SH-SY5Y (cell line): Measurements from ENCODE around the gene CDCA8.

ENCODE experiments used
- GATA2 ChIP-seq: IDR thresholded peaks from 2 replicates; pipeline ENCODE4 v1.6.1; 2011; ENCODE audit warnings: mild to moderate bottlenecking, low read depth, low read length
- GATA3 ChIP-seq: IDR thresholded peaks from 2 replicates; pipeline ENCODE4 v1.6.1; 2011; ENCODE audit warnings: low read depth, mild to moderate bottlenecking, low read length, moderate library complexity

CDCA8 gene

GRCh38 chr1:37718181-37718900 is 26.0 kb downstream of the CDCA8 start:
- TF ChIP-seq GATA2 (no peak), GATA3 (no peak)

GRCh38 chr1:37718901-37719571 is 26.7 kb downstream of the CDCA8 start:
- TF ChIP-seq GATA2 (no peak), GATA3 (no peak)

DNA sequence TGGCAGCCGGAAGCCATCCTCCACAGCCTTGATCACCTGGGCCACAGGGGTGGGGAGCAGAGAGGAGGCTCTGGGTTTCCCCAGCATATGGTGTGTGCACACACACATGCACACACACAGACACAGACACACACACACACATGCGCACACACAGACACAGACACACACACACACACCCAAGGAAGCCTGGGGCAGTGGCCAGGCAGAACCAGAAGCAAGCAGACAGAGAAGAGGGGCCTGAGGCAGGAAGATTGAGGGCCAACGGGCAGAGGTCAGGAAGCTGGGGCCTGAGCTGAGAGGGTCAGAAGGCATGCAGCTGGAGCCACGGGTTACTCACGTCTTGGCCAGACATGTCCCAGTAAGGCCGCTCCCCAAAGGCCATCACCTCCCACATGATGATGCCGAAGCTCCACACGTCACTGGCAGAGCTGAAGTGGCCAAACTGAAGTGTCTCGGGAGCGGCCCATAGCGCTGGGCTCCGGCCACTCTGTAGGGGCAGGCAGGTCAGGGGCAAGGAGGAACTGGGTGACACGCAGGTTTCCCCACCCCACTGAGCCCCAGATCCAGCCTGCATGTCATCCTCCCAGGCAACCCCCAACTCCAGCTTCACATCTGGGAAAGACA is 27.4 kb downstream of the CDCA8 start:
- TF ChIP-seq GATA3 = no peak
- no peak for TF ChIP-seq GATA2

DNA sequence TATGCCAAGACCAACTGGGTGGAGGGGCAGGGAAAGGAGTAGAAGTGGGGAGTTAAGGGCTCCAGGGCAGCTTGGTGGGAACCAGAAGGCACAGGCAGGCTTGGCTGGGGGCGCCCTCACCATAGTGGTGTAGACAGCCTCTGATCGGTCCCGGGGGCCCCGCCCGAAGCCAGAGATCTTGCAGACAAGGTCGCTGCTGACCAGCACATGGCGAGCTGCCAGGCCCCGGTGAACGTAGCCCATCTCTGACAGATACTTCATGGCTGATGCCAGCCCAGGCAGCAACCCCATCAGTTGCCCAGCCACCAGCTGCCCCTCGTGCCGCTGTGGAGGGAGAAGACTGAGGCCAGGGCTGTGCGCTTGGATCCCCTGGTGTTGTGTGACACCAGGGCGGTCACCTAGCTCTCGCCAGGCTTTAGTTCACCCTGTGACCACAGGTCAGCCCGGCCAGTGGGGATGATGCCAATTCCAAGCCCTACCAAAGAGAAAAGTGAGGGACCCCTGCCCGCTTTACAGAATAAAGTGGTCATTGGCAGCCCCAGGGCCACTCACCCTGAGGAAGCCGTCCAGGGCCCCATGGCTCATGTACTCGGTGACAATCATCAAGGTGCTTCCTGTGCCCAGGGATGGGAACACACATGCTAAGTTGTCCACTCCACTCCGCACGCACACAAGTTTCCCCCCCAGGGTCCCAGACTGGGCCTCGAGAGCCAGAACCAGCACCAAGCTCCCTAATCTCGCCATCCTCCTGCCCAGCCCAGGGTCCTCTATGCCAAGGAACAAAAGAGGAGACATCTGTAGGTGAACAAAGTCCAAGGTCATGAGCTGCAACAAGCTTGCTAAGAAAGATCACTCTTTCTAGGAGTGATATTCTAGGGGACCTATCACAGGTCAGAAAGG is 28.2 kb downstream of the CDCA8 start:
- TF ChIP-seq GATA2 = no peak
- no peak for TF ChIP-seq GATA3

GRCh38 chr1:37721565-37721964 is 29.2 kb downstream of the CDCA8 start:
- TF ChIP-seq GATA3 (no peak), GATA2 (no peak)

GRCh38 chr1:37722181-37723071 is 30.1 kb downstream of the CDCA8 start:
- no peak for TF ChIP-seq GATA3
- TF ChIP-seq GATA2 = no peak

GRCh38 chr1:37723072-37723389 is 30.7 kb downstream of the CDCA8 start:
- no peak for TF ChIP-seq GATA3
- TF ChIP-seq GATA2 = no peak

DNA sequence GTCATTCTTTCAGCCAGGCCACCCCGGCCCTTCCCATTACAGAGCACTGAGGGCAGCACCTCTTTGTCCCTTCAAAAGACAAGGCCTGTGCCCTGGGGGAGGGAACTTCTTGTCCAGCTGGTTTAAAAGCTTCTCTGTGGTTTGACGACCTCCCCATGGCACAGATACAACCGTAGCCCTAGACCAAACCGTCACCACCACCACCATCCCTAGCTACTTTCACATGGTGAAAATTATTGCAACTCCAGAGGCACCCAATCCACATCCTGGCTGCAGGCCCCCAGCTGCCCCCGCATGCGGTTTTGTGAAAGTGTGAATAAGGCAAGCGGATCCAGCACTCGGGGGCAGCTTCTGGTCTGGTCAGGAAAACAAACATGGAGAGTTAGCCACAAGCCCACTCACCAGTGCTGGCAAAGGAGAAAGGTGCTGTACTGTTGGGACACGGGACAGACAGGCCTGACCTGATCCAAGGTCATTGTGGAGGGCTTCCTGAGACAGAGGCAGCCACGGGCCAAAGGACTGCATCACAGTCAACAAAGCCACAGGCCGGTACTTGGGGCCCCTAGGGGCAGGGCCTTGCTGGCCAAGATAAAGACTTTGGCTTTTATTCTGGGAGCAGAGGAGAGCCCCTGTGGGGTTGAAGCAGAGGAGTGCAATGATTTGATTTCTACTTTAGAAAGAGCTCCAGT is 31.2 kb downstream of the CDCA8 start:
- TF ChIP-seq GATA3 = no peak
- no peak for TF ChIP-seq GATA2

GRCh38 chr1:37724575-37724974 is 32.3 kb downstream of the CDCA8 start:
- no peak for TF ChIP-seq GATA2
- TF ChIP-seq GATA3 = no peak

DNA sequence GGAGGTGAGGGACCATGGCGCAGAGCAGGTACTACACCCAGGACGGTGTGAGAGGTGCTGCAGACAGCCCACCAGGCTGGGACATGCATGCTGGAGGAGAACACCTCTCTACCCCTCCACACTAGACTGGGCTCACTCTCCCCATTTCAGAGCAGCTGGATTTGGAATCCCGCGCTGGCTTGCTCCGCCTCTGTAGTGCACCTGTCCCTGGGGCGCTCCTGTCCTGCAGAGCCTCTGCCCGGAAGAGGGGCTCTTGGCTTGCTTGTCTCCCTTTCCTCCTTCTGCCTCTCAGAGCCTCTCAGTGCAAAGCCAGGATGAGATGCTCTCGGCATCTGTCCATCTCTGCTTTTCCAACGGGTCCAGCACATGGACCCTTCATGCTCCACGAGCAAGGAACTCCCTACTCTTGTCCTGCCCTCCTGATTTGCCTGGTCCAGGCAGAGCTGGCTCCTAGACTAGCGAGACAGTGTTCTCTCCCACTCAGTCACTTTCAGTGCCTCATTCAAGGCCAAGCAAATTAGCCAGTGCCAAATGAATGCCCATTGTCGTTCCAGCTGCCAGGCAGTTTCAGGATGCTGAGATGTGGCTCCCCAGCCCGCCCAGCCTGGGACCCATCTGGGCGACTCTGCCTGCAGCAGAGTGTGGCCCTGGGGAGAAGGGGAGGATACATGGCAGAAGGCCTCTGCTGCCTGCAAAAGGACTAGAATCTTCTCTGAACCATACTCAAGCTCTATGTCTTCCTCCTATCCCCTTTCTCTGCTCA is 33.7 kb downstream of the CDCA8 start:
- TF ChIP-seq GATA2 = no peak
- no peak for TF ChIP-seq GATA3

DNA sequence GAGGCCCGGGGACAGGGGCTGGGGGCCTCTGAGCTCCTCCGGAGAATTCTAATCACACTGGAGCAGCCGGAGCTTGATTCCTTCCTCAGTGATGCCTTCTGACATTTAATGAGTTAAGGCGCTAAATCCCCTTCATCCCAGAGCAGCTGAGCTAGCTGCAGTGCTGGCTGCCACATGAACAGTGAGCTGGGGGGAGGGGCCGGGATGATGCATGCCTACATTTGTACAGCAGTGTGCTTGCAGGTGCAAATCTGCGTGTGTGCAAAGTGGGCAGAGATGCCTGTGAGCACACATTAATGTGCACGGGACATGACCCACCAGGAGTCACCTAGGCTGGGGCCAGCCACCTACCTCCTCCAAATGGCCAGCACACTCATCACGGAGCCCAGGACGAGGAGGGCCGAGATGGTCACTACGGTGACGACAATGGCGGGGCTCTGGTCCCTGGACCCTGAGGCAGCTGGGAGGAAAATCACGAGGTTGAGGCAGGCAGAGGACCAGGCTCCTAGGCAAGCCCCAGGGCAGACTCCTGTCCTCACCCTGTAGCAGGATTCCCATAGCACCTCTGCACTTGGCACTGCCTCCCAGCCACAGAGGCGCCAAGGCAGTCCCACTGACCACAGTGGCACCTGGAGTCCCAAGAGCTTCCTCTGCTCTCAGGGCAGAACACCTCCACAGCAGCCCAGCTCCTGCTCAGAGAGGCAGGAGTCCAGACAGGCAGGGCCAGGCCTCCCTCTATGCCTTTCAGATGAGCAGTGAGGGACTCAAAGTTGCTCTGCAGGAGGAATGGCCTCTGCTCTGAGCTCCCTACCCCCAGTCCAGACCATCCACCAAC is 34.7 kb downstream of the CDCA8 start:
- TF ChIP-seq GATA3 (no peak), GATA2 (no peak)

DNA sequence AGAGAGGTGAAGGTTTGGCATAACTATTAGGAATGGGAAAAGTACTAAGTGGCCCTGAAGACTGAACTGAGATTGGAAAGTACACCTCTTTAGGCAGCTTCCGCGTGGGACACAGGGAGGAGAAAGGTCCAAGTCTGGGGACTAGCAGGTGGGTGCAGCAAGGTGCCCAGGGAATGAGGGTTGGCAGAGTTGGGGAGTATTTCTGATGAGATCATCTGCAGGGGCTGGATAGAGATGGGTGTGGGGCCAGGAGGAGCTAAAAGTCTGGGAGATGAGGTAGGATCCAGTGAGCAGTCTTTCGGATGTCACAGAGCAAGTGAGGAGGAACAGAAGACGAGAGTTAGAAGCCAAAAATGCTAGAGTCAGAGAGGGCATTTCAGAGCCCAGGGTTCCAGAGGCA is 36.1 kb downstream of the CDCA8 start:
- TF ChIP-seq GATA2 (no peak), GATA3 (no peak)

- TF ChIP-seq GATA3 = no peak
- TF ChIP-seq GATA2 = no peak
These were observed 38.1 kb downstream of the CDCA8 start for GRCh38 chr1:37730376-37730775.
